B cell (primary cell): ENCODE data around the gene ARIH2. TPM values are rescaled to one million over a fixed set of nuclear protein-coding genes. Genes with fewer than 3 reads are reported as not detected.
A peak's percentile ranks its signal among the peaks of the same experiment; 100 is the strongest.

Experiments used
- ATAC-seq: fragments of 200-7000 bp; cut with Tn5 transposase; one replicate; pipeline ENCODE4 v1.10.0; 2021; ENCODE audit warnings: low read depth, mild to moderate bottlenecking, moderate number of reproducible peaks, moderate library complexity
- CTCF ChIA-PET: fragments of 350-600 bp; sonication (Branson Sonifier 250); formaldehyde crosslinking; loops from one replicate; lab custom pipeline; 2021; ENCODE audit warnings: antibody characterized with exemption, inconsistent platforms; lab: Charles Lee
- POLR2A ChIA-PET: fragments of 350-600 bp; sonication (Branson Sonifier 250); formaldehyde crosslinking; loops from one replicate; lab custom pipeline; 2021; ENCODE audit warnings: antibody characterized with exemption; lab: Charles Lee
- DNase-seq: peaks from one replicate; pipeline ENCODE4 v3.0.0; 2013
- H2AFZ ChIP-seq: 2 replicates; pipeline ENCODE4 v1.6.1; 2012; ENCODE audit warnings: mild to moderate bottlenecking, low read depth, low read length; ENCODE audit not compliant: insufficient read depth, poor library complexity, severe bottlenecking
- H3K27ac ChIP-seq, 2 donors: 1 replicate in 1 of 2; 2 replicates in 1 of 2; pipeline ENCODE4 v1.5.1; 2012 to 2013; ENCODE audit warnings: low read length in 2 of 2, mild to moderate bottlenecking in 2 of 2, moderate library complexity in 1 of 2
- H3K27me3 ChIP-seq, 4 experiments: fragments of 200-600 bp in 1 of 4; sonication (generic) in 1 of 4; replicated peaks in 1 of 4; 1 replicate in 2 of 4; 2 replicates in 2 of 4; pipeline versions ENCODE4 v1.6.1 to v1.7.0; 2013 to 2016; ENCODE audit warnings: low read length in 3 of 4, mild to moderate bottlenecking in 2 of 4, mixed read lengths in 1 of 4, moderate library complexity in 1 of 4; ENCODE audit not compliant: insufficient read depth in 4 of 4, control insufficient read depth in 3 of 4; ENCODE audit errors: control extremely low read depth in 1 of 4
- H3K36me3 ChIP-seq, 2 experiments: replicated peaks in 1 of 2; 1 replicate in 1 of 2; 2 replicates in 1 of 2; pipeline versions ENCODE4 v1.6.1 to v1.7.1; 2013; ENCODE audit warnings: low read length in 1 of 2; ENCODE audit not compliant: insufficient read depth in 2 of 2, control insufficient read depth in 1 of 2; ENCODE audit errors: control extremely low read depth in 1 of 2, extremely low read depth in 1 of 2
- H3K4me1 ChIP-seq, 2 donors: fragments of 200-600 bp in 1 of 2; sonication (generic) in 1 of 2; 1 replicate in 1 of 2; 2 replicates in 1 of 2; pipeline versions ENCODE4 v1.5.1 to v1.6.1; 2013 to 2017; ENCODE audit warnings: low read length in 2 of 2; ENCODE audit not compliant: control insufficient read depth in 2 of 2, insufficient read depth in 2 of 2
- H3K4me2 ChIP-seq: replicated peaks from 2 replicates; pipeline ENCODE3; 2012; ENCODE audit warnings: mild to moderate bottlenecking, low read depth, low read length; ENCODE audit not compliant: poor library complexity, severe bottlenecking
- H3K4me3 ChIP-seq, 5 experiments: fragments of 200-600 bp in 1 of 5; sonication (generic) in 1 of 5; 1 replicate in 3 of 5; 2 replicates in 2 of 5; pipeline versions ENCODE4 v1.5.1 to v1.7.0; 2011 to 2016; ENCODE audit warnings: low read length in 4 of 5, mild to moderate bottlenecking in 4 of 5, low read depth in 2 of 5, control low read depth in 1 of 5, moderate library complexity in 1 of 5; ENCODE audit not compliant: insufficient read depth in 1 of 5; ENCODE audit errors: control extremely low read depth in 1 of 5, extremely low read depth in 1 of 5
- H3K79me2 ChIP-seq: fragments of 200-600 bp; sonication (generic); one replicate; pipeline ENCODE4 v1.6.0; 2016; ENCODE audit warnings: low read length; ENCODE audit not compliant: control insufficient read depth, insufficient read depth
- H3K9ac ChIP-seq: fragments of 200-600 bp; sonication (generic); 2 replicates; pipeline ENCODE4 v1.6.1; 2017; ENCODE audit warnings: mild to moderate bottlenecking, low read length, moderate library complexity
- H3K9me3 ChIP-seq, 3 donors: one replicate each; pipeline versions ENCODE4 v1.6.1 to v1.7.1; 2013; ENCODE audit warnings: low read length in 2 of 3; ENCODE audit not compliant: control insufficient read depth in 2 of 3, insufficient read depth in 1 of 3; ENCODE audit errors: control extremely low read depth in 1 of 3
- H4K20me1 ChIP-seq: 2 replicates; pipeline ENCODE4 v1.6.0; 2012; ENCODE audit warnings: mild to moderate bottlenecking, low read length; ENCODE audit not compliant: insufficient read depth, control insufficient read depth, poor library complexity, severe bottlenecking
- H3K27ac Mint-ChIP-seq: one replicate; pipeline ENCODE4 v1.8.0; 2021; ENCODE audit warnings: mixed read lengths
- H3K27me3 Mint-ChIP-seq: one replicate; pipeline ENCODE4 v1.8.0; 2021; ENCODE audit warnings: mixed read lengths
- H3K4me1 Mint-ChIP-seq: one replicate; pipeline ENCODE4 v1.8.0; 2021; ENCODE audit warnings: mixed read lengths
- H3K4me3 Mint-ChIP-seq: one replicate; pipeline ENCODE4 v1.8.0; 2021; ENCODE audit warnings: mixed read lengths
- H3K9me3 Mint-ChIP-seq: one replicate; pipeline ENCODE4 v1.8.0; 2022; ENCODE audit warnings: mixed read lengths; ENCODE audit not compliant: insufficient read depth
- EZH2 ChIP-seq: IDR thresholded peaks from 2 replicates; pipeline ENCODE4 v1.6.1; 2012; ENCODE audit warnings: borderline replicate concordance, low read depth, mild to moderate bottlenecking, moderate library complexity, low read length; ENCODE audit not compliant: insufficient read depth, poor library complexity, severe bottlenecking
- WGBS: methylation state at CpG from one replicate; pipeline ENCODE4 v1.1.5; 2013; ENCODE audit warnings: missing lambda C conversion rate; ENCODE audit not compliant: insufficient coverage; 5-methylcytosine and 5-hydroxymethylcytosine counted together
- intact Hi-C: fragments of 100-400 bp; cut with micrococcal nuclease; formaldehyde crosslinking; loops from one replicate; pipeline ENCODE4 v1.10.0; 2022
- polyA plus RNA-seq: library from polyadenylated mRNA; depleted of rRNA; stranded (reverse); fragments of >200 nt; gene quantifications from 2 replicates; pipeline ENCODE4 v1.2.3, GENCODE V29; 2012
- total RNA-seq, 2 donors: library from RNA; stranded (reverse); fragments of 120-200 nt in 1 of 2; gene quantifications; 1 replicate in 1 of 2; 2 replicates in 1 of 2; pipeline versions ENCODE4 v1.2.3 to v1.2.4, GENCODE V29; 2013 to 2022
- TF ChIP-seq, protein P1 (sequence below): fragments of 200-600 bp; IDR thresholded peaks from one replicate; pipeline ENCODE4 v1.8.0; 2022; ENCODE audit warnings: antibody characterized with exemption, mild to moderate bottlenecking

Gene ARIH2
- total and polyA plus RNA-seq, 2 donors (not counting 1 experiment from before 2014, with no cell fraction given) = 114 to 148 TPM

GRCh38 chr3:49005998-49006397, 87.4 kb downstream of the ARIH2 start:
- ATAC-seq = no peak
- Mint-ChIP-seq H3K4me3 (peak overlapping the region; percentile 100), H3K27ac (no peak overlapping the region), H3K27me3 (no peaks in the 10 kb centered on the region), H3K9me3 (no peaks in the 10 kb centered on the region), H3K4me1 (peaks cover 25% of the 10 kb centered on the region)
- Histone ChIP-seq H3K36me3 (no peaks in the 10 kb centered on the region), H3K27ac (no peak overlapping the region), H3K4me1 (peaks cover 15 to 18% of the 10 kb centered on the region in 2 donors), H3K4me3 (peak overlapping the region in 1 of 5 experiments; percentile 89), H4K20me1 (peaks cover 18% of the 10 kb centered on the region), H3K4me2 (peak overlapping the region; percentile 93), H3K27me3 (no peaks in the 10 kb centered on the region), H3K9ac (peak overlapping the region; percentile 95), H3K79me2 (peaks cover 46% of the 10 kb centered on the region), H3K9me3 (no peaks in the 10 kb centered on the region), H2AFZ (peak overlapping the region; percentile 93)
- TF ChIP-seq, protein P1, sequence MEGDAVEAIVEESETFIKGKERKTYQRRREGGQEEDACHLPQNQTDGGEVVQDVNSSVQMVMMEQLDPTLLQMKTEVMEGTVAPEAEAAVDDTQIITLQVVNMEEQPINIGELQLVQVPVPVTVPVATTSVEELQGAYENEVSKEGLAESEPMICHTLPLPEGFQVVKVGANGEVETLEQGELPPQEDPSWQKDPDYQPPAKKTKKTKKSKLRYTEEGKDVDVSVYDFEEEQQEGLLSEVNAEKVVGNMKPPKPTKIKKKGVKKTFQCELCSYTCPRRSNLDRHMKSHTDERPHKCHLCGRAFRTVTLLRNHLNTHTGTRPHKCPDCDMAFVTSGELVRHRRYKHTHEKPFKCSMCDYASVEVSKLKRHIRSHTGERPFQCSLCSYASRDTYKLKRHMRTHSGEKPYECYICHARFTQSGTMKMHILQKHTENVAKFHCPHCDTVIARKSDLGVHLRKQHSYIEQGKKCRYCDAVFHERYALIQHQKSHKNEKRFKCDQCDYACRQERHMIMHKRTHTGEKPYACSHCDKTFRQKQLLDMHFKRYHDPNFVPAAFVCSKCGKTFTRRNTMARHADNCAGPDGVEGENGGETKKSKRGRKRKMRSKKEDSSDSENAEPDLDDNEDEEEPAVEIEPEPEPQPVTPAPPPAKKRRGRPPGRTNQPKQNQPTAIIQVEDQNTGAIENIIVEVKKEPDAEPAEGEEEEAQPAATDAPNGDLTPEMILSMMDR = no peak
- TF ChIP-seq EZH2 = no peak
- 94% methylated on average over 5 of the region's 5 CpGs for whole genome bisulfite sequencing
- CTCF ChIA-PET = interaction anchor here (1.3 to 5.6 kb wide), 3 partner anchors 15 to 149 kb away, joined by 3 to 73 read pairs (median 52); partner anchors contain the start of genes NDUFAF3 and P4HTM
- intact Hi-C loops = loop anchor here (2.0 kb wide), 1 partner anchor 705 kb away; the partner anchor contains the start of gene NME6
- DNase-seq = peak; percentile 34
- POLR2A ChIA-PET = interaction anchor here (4.0 kb wide), 1 partner anchor 14 kb away, joined by 116 read pairs; the partner anchor contains the start of genes DALRD3 and NDUFAF3

DNA sequence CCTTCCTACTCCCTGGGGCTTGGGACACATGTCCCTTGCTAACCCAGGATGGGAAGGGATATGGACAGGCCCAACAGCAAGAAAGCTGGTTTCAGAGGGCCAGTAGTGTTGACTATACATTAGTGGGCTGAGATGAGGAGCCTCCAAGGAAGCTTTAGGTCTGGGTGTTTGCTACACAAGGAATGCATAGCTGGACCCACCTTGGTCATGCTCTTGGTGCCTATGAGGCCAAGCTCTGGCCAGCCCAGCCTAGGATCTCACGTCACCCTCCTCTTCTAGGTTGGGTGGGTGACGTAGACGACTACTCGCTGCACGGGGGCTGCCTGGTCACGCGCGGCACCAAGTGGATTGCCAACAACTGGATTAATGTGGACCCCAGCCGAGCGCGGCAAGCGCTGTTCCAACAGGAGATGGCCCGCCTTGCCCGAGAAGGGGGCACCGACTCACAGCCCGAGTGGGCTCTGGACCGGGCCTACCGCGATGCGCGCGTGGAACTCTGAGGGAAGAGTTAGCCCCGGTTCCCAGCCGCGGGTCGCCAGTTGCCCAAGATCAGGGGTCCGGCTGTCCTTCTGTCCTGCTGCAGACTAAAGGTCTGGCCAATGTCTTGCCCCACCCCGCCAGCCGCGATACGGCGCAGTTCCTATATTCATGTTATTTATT, 87.9 kb downstream of the ARIH2 start:
- intact Hi-C loops = loop anchor here (1.0 to 2.0 kb wide), 6 partner anchors 15 to 706 kb away; partner anchors contain the start of genes ARIH2, NICN1, NME6 and P4HTM
- Histone ChIP-seq H3K9ac (peak overlapping the region; percentile 95), H3K27ac (peak overlapping the region; percentile 95 to 96), H3K4me3 (peak overlapping the region; percentile 56 to 99 (median 94)), H3K4me2 (peak overlapping the region; percentile 93), H3K9me3 (no peaks in the 10 kb centered on the region), H2AFZ (peak overlapping the region; percentile 93), H3K27me3 (no peaks in the 10 kb centered on the region), H3K79me2 (peaks cover 51% of the 10 kb centered on the region), H3K36me3 (peaks cover 0 to 4% of the 10 kb centered on the region in 2 experiments), H3K4me1 (peaks cover 15 to 18% of the 10 kb centered on the region in 2 donors), H4K20me1 (peaks cover 23% of the 10 kb centered on the region)
- no peaks in the 10 kb centered on the region for H3K9me3 Mint-ChIP-seq
- peak overlapping the region; percentile 99 for H3K27ac Mint-ChIP-seq
- CTCF ChIA-PET = interaction anchor here (0.6 to 5.6 kb wide), 11 partner anchors 9 to 338 kb away, joined by 3 to 73 read pairs (median 5); partner anchors contain the start of genes ARIH2, DALRD3, IMPDH2 and NDUFAF3
- peak overlapping the region; percentile 100 for H3K4me3 Mint-ChIP-seq
- DNase-seq (no peak), ATAC-seq (no peak)
- H3K4me1 Mint-ChIP-seq = peaks cover 25% of the 10 kb centered on the region
- WGBS = 1% methylated on average over 26 of the region's 32 CpGs
- TF ChIP-seq, protein P1 = no peak
- TF ChIP-seq EZH2 = no peak
- POLR2A ChIA-PET = interaction anchor here (0.8 to 4.0 kb wide), 15 partner anchors 9 to 1293 kb away, joined by 3 to 116 read pairs (median 7); partner anchors contain the start of genes ARIH2, DALRD3, IMPDH2 and NDUFAF3
- H3K27me3 Mint-ChIP-seq = no peaks in the 10 kb centered on the region
